ENCODE data around the gene MAGI2. TPM values are rescaled to one million over a fixed set of nuclear protein-coding genes. Genes with fewer than 3 reads are reported as not detected.

The MAGI2 gene
- total RNA-seq, 1 experiment from 2014 or later, result 0.52 TPM

DNA sequence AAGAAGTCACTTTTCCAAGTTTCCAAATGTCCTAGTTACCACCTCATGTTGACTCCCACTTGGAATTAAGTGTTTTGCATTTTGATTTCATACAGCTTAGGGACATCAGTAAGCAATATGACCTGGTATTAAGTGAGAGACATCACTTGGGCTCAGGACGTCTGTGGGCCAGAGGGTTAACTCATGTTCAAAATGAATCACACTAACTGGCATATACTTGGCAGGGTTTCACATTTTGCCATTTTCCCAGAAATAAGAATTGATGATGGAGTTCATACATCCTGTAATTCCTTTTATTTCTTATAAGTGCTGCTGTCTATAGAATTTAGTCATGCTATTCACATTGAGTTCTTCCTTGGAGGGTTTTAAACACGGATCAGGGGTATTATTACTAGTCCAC, 1138.3 kb downstream of the MAGI2 start:
- CTCF ChIA-PET, result no interaction called here
- intact Hi-C loops (cut with micrococcal nuclease; ENCODE audit: unreplicated experiment), result no loop called here
- no TSS peak for BruUV-seq (replicated peaks)
- no peak for TF ChIP-seq CTCF (IDR thresholded peaks at IDR 0.05; ENCODE audit: unreplicated experiment)
- no peaks in the 10 kb centered on the region for H3K4me1 Mint-ChIP-seq (ENCODE audit: low read depth, unreplicated experiment)
- no peak overlapping the region for H3K4me3 Mint-ChIP-seq (ENCODE audit: low read depth, unreplicated experiment)
- no peak for DNase-seq
- H3K36me3 Mint-ChIP-seq (ENCODE audit: insufficient read depth, unreplicated experiment), result no peaks in the 10 kb centered on the region
- no peak overlapping the region for H3K27ac Mint-ChIP-seq (ENCODE audit: unreplicated experiment)
- H3K9me3 Mint-ChIP-seq (ENCODE audit: low read depth, unreplicated experiment), result peaks cover 2% of the 10 kb centered on the region
- no peaks in the 10 kb centered on the region for H3K27me3 Mint-ChIP-seq (ENCODE audit: unreplicated experiment)

GRCh38 chr7:78311181-78311580, 1142.3 kb downstream of the MAGI2 start:
- no TSS peak for BruUV-seq (replicated peaks)
- CTCF ChIA-PET, result interaction anchor here (0.7 kb wide), 1 partner anchor 443 kb away, joined by 3 read pairs; no protein-coding TSS in a partner anchor
- H3K36me3 Mint-ChIP-seq (ENCODE audit: insufficient read depth, unreplicated experiment), result no peaks in the 10 kb centered on the region
- TF ChIP-seq CTCF (IDR thresholded peaks at IDR 0.05; ENCODE audit: unreplicated experiment), result no peak
- H3K9me3 Mint-ChIP-seq (ENCODE audit: low read depth, unreplicated experiment), result no peaks in the 10 kb centered on the region
- H3K4me1 Mint-ChIP-seq (ENCODE audit: low read depth, unreplicated experiment), result no peaks in the 10 kb centered on the region
- no peaks in the 10 kb centered on the region for H3K27me3 Mint-ChIP-seq (ENCODE audit: unreplicated experiment)
- DNase-seq, result no peak
- no peak overlapping the region for H3K27ac Mint-ChIP-seq (ENCODE audit: unreplicated experiment)
- no peak overlapping the region for H3K4me3 Mint-ChIP-seq (ENCODE audit: low read depth, unreplicated experiment)
- intact Hi-C loops (cut with micrococcal nuclease; ENCODE audit: unreplicated experiment), result no loop called here

- Mint-ChIP-seq H3K9me3 (ENCODE audit: low read depth, unreplicated experiment) (no peaks in the 10 kb centered on the region), H3K27me3 (ENCODE audit: unreplicated experiment) (no peaks in the 10 kb centered on the region), H3K4me3 (ENCODE audit: low read depth, unreplicated experiment) (no peak overlapping the region), H3K36me3 (ENCODE audit: insufficient read depth, unreplicated experiment) (no peaks in the 10 kb centered on the region), H3K4me1 (ENCODE audit: low read depth, unreplicated experiment) (no peaks in the 10 kb centered on the region), H3K27ac (ENCODE audit: unreplicated experiment) (no peak overlapping the region)
- no TSS peak for BruUV-seq (replicated peaks)
- CTCF ChIA-PET, result no interaction called here
- TF ChIP-seq CTCF (IDR thresholded peaks at IDR 0.05; ENCODE audit: unreplicated experiment), result no peak
- intact Hi-C loops (cut with micrococcal nuclease; ENCODE audit: unreplicated experiment), result no loop called here
- DNase-seq, result no peak
These were observed 1145.6 kb downstream of the MAGI2 start for GRCh38 chr7:78307892-78308291.

GRCh38 chr7:78306634-78307033, 1146.8 kb downstream of the MAGI2 start:
- Mint-ChIP-seq H3K4me3 (ENCODE audit: low read depth, unreplicated experiment) (no peak overlapping the region), H3K9me3 (ENCODE audit: low read depth, unreplicated experiment) (no peaks in the 10 kb centered on the region), H3K4me1 (ENCODE audit: low read depth, unreplicated experiment) (no peaks in the 10 kb centered on the region), H3K27me3 (ENCODE audit: unreplicated experiment) (no peaks in the 10 kb centered on the region), H3K36me3 (ENCODE audit: insufficient read depth, unreplicated experiment) (no peaks in the 10 kb centered on the region), H3K27ac (ENCODE audit: unreplicated experiment) (no peak overlapping the region)
- BruUV-seq (replicated peaks), result no TSS peak
- CTCF ChIA-PET, result no interaction called here
- DNase-seq, result no peak
- no peak for TF ChIP-seq CTCF (IDR thresholded peaks at IDR 0.05; ENCODE audit: unreplicated experiment)
- intact Hi-C loops (cut with micrococcal nuclease; ENCODE audit: unreplicated experiment), result no loop called here
